Suprapubic skin (tissue), 4 donors: ENCODE measurements around the gene CRY2. TPM values are rescaled to one million over a fixed set of nuclear protein-coding genes. Genes with fewer than 3 reads are reported as not detected.

ENCODE experiments used
- DNase-seq, 2 donors: peaks; one replicate each; pipeline ENCODE4 v3.0.0-alpha.2; 2019; ENCODE audit warnings: low spot score in 2 of 2
- H3K27ac ChIP-seq: fragments of 200-600 bp; sonication (generic); one replicate; pipeline ENCODE4 v1.5.1; 2019
- H3K27me3 ChIP-seq: fragments of 200-600 bp; sonication (generic); one replicate; pipeline ENCODE4 v1.5.1; 2019
- H3K36me3 ChIP-seq: fragments of 200-600 bp; sonication (generic); one replicate; pipeline ENCODE4 v1.5.1; 2019
- H3K4me1 ChIP-seq: fragments of 200-600 bp; sonication (generic); one replicate; pipeline ENCODE4 v1.5.1; 2019
- H3K4me3 ChIP-seq: fragments of 200-600 bp; sonication (generic); one replicate; pipeline ENCODE4 v1.5.1; 2019; ENCODE audit warnings: mild to moderate bottlenecking
- H3K9me3 ChIP-seq: fragments of 200-600 bp; sonication (generic); one replicate; pipeline ENCODE4 v1.5.1; 2019
- EP300 ChIP-seq: sonication (generic); formaldehyde crosslinking; IDR thresholded peaks from one replicate; pipeline ENCODE4 v1.6.1; 2017; ENCODE audit warnings: antibody characterized with exemption
- POLR2A ChIP-seq, 2 donors: fragments of 450-650 bp; IDR thresholded peaks; one replicate each; pipeline ENCODE4 v1.6.1; 2017; ENCODE audit warnings: antibody characterized with exemption in 2 of 2, mild to moderate bottlenecking in 2 of 2, moderate library complexity in 2 of 2
- POLR2AphosphoS5 ChIP-seq, 3 donors: sonication (generic); formaldehyde crosslinking; IDR thresholded peaks; one replicate each; pipeline ENCODE4 v1.6.1; 2017; ENCODE audit warnings: antibody characterized with exemption in 3 of 3
- WGBS: methylation state at CpG from one replicate; pipeline ENCODE4 v1.1.5; 2018; 5-methylcytosine and 5-hydroxymethylcytosine counted together
- total RNA-seq, 4 donors: library from RNA; depleted of rRNA; stranded (reverse); fragments of >200 nt; gene quantifications; one replicate each; pipeline ENCODE4 v1.1.0, GENCODE V29; 2016
- TF ChIP-seq, protein P1 (sequence below), 2 donors: fragments of 200-600 bp in 1 of 2; fragments of 450-650 bp in 1 of 2; sonication (generic) in 1 of 2; IDR thresholded peaks; one replicate each; pipeline ENCODE4 v1.5.1; 2016 to 2019; ENCODE audit warnings: antibody characterized with exemption in 2 of 2, mild to moderate bottlenecking in 1 of 2, moderate library complexity in 1 of 2

Gene CRY2
- total RNA-seq, 4 donors from 2014 or later = 86.1 to 141 (median 93.4) TPM

GRCh38 chr11:45921561-45922424, 74.5 kb downstream of the CRY2 start:
- Histone ChIP-seq H3K27ac (peak overlapping the region; percentile 71), H3K9me3 (no peaks in the 10 kb centered on the region), H3K27me3 (peaks cover 15% of the 10 kb centered on the region), H3K4me1 (peaks cover 52% of the 10 kb centered on the region), H3K4me3 (peak overlapping the region; percentile 57), H3K36me3 (no peaks in the 10 kb centered on the region)
- TF ChIP-seq EP300 (no peak), POLR2AphosphoS5 (IDR thresholded peaks at IDR 0.05) (no peak), POLR2A (IDR thresholded peaks at IDR 0.05) (no peak)
- TF ChIP-seq, protein P1, sequence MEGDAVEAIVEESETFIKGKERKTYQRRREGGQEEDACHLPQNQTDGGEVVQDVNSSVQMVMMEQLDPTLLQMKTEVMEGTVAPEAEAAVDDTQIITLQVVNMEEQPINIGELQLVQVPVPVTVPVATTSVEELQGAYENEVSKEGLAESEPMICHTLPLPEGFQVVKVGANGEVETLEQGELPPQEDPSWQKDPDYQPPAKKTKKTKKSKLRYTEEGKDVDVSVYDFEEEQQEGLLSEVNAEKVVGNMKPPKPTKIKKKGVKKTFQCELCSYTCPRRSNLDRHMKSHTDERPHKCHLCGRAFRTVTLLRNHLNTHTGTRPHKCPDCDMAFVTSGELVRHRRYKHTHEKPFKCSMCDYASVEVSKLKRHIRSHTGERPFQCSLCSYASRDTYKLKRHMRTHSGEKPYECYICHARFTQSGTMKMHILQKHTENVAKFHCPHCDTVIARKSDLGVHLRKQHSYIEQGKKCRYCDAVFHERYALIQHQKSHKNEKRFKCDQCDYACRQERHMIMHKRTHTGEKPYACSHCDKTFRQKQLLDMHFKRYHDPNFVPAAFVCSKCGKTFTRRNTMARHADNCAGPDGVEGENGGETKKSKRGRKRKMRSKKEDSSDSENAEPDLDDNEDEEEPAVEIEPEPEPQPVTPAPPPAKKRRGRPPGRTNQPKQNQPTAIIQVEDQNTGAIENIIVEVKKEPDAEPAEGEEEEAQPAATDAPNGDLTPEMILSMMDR (IDR thresholded peaks at IDR 0.05) = no peak
- 42% methylated on average over 24 of the region's 54 CpGs for WGBS
- DNase-seq = peak in 1 of 2 donors; percentile 76

- H3K4me3 ChIP-seq = peak within 1 kb of the TSS; percentile 57
- H3K9me3 ChIP-seq = no peaks in the 10 kb centered on the region
- no peaks in the 10 kb centered on the region for H3K36me3 ChIP-seq
- H3K27ac ChIP-seq = peak within 1 kb of the TSS; percentile 71
- 0% methylated on average over 6 of the region's 73 CpGs for WGBS
- peaks cover 45% of the 10 kb centered on the region for H3K4me1 ChIP-seq
- TF ChIP-seq EP300 = no peak
- TF ChIP-seq POLR2A (IDR thresholded peaks at IDR 0.05) = no peak
- TF ChIP-seq, protein P1 (IDR thresholded peaks at IDR 0.05) = no peak
- no peak for TF ChIP-seq POLR2AphosphoS5 (IDR thresholded peaks at IDR 0.05)
- DNase-seq = peak in 1 of 2 donors; percentile 76
- peaks cover 15% of the 10 kb centered on the region for H3K27me3 ChIP-seq
Measured at GRCh38 chr11:45922425-45923082, 75.3 kb downstream of the CRY2 start, which contains the start of gene LARGE2. LARGE2 (plus strand) TSS chr11:45922656; CDS start chr11:45922883, 227 bp downstream.

DNA sequence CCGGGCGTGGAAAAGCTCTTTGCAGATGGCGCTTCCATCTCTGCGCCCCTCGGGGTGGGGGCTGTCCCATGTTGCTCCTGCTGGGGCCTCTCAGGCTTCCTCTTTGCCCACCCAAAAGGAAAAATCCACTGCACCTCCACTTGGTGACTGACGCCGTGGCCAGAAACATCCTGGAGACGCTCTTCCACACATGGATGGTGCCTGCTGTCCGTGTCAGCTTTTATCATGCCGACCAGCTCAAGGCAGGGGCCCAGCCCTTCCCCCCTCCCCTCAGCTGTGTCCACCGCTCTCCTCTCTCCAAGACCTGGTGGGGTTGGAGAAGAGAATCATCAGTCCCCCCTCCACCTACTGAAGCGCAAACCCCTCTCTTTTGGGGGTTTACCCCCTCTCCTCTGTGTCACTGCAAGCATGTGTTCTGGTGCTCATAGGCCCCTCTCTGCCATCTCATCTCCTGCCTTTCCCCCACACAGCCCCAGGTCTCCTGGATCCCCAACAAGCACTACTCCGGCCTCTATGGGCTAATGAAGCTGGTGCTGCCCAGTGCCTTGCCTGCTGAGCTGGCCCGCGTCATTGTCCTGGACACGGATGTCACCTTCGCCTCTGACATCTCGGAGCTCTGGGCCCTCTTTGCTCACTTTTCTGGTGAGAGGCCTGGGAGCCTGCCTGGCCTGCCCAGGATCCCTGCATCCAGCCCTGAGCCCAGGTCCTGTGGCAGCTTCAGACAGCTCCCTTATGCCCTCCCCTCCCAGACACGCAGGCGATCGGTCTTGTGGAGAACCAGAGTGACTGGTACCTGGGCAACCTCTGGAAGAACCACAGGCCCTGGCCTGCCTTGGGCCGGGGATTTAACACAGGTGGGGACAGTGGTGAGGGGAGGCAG, 77.0 kb downstream of the CRY2 start:
- peak; percentile 62 to 68 for DNase-seq
- Histone ChIP-seq H3K4me3 (no peak overlapping the region), H3K27ac (no peak overlapping the region), H3K4me1 (peaks cover 51% of the 10 kb centered on the region), H3K27me3 (peaks cover 15% of the 10 kb centered on the region), H3K36me3 (no peaks in the 10 kb centered on the region), H3K9me3 (no peaks in the 10 kb centered on the region)
- WGBS = 63% methylated on average over 18 of the region's 22 CpGs
- TF ChIP-seq POLR2A (IDR thresholded peaks at IDR 0.05) (no peak), EP300 (no peak), POLR2AphosphoS5 (IDR thresholded peaks at IDR 0.05) (no peak)
- TF ChIP-seq, protein P1 (IDR thresholded peaks at IDR 0.05) = no peak

DNA sequence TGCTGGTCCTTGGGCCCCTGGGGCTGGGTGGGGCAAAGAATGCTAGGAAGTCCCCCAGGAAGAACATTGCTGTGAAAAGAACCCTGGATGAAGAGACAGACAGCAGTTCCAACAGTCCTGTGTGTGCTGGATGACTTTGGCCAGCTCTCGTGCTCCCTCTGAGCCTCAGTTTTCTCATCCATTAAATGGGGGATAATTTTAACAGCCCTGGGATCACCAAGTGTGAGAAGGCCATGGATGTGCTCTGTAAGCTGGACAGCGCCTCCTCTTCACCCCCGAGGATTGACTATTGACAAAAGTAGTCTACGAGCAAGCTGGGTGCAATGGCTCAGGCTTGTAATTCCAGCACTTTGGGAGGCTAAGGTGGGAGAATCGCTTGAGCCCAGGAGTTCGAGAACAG, 77.7 kb downstream of the CRY2 start:
- WGBS = 89% methylated on average over 5 of the region's 6 CpGs
- TF ChIP-seq, protein P1 (IDR thresholded peaks at IDR 0.05) = no peak
- TF ChIP-seq EP300 = no peak
- no peak for TF ChIP-seq POLR2A (IDR thresholded peaks at IDR 0.05)
- TF ChIP-seq POLR2AphosphoS5 (IDR thresholded peaks at IDR 0.05) = no peak
- Histone ChIP-seq H3K27me3 (peaks cover 15% of the 10 kb centered on the region), H3K9me3 (no peaks in the 10 kb centered on the region), H3K4me3 (no peak overlapping the region), H3K36me3 (no peaks in the 10 kb centered on the region), H3K27ac (no peak overlapping the region), H3K4me1 (peaks cover 53% of the 10 kb centered on the region)
- DNase-seq = no peak
